LNCaP clone FGC (cell line): ENCODE data around the gene SMIM10L1.

Experiments
- DNase-seq: peaks from one replicate; pipeline ENCODE4 v3.0.0-alpha.2; 2011; ENCODE audit warnings: low read depth
- H3K4me3 ChIP-seq: 2 replicates; pipeline ENCODE4 v1.5.1; 2011; ENCODE audit warnings: mild to moderate bottlenecking, low read depth, low read length, control low read depth
- CTCF ChIP-seq: IDR thresholded peaks from 2 replicates; pipeline ENCODE4 v1.5.1; 2012; ENCODE audit warnings: mild to moderate bottlenecking; ENCODE audit not compliant: control insufficient read depth, insufficient read depth; ENCODE audit errors: extremely low read depth

The SMIM10L1 gene

GRCh38 chr12:11136075-11136474 lies 34.9 kb upstream of the SMIM10L1 start:
- no peak overlapping the region for H3K4me3 ChIP-seq
- no peak for TF ChIP-seq CTCF
- DNase-seq, result no peak

GRCh38 chr12:11143352-11143751 lies 27.6 kb upstream of the SMIM10L1 start:
- TF ChIP-seq CTCF, result no peak
- DNase-seq, result no peak
- no peak overlapping the region for H3K4me3 ChIP-seq

- no peak for DNase-seq
These were observed 26.7 kb upstream of the SMIM10L1 start for GRCh38 chr12:11144297-11144696.

GRCh38 chr12:11147420-11147819 lies 23.6 kb upstream of the SMIM10L1 start:
- no peak overlapping the region for H3K4me3 ChIP-seq
- no peak for DNase-seq
- TF ChIP-seq CTCF, result no peak

More at GRCh38 chr12:11144297-11144696, 26.7 kb upstream of the SMIM10L1 start:
- no peak for TF ChIP-seq CTCF
- no peak overlapping the region for H3K4me3 ChIP-seq

- DNase-seq, result no peak
- H3K4me3 ChIP-seq, result no peak overlapping the region
These were observed 20.2 kb upstream of the SMIM10L1 start for GRCh38 chr12:11150832-11151231.

GRCh38 chr12:11152725-11153124 lies 18.3 kb upstream of the SMIM10L1 start:
- no peak overlapping the region for H3K4me3 ChIP-seq
- no peak for DNase-seq
- TF ChIP-seq CTCF, result no peak

More at GRCh38 chr12:11150832-11151231, 20.2 kb upstream of the SMIM10L1 start:
- no peak for TF ChIP-seq CTCF

- no peak overlapping the region for H3K4me3 ChIP-seq
- DNase-seq, result no peak
- no peak for TF ChIP-seq CTCF
These were observed 16.5 kb upstream of the SMIM10L1 start for GRCh38 chr12:11154400-11154925.
